HG03575 (cell line): ENCODE measurements around the gene LIMS2.

Source experiments
- ATAC-seq: cut with Tn5 transposase; IDR thresholded peaks from one replicate; pipeline ENCODE4 v1.9.1; 2021; ENCODE audit not compliant: unreplicated experiment, insufficient number of reproducible peaks, low FRiP score; ENCODE audit errors: extremely low read depth

The LIMS2 gene

GRCh38 chr2:127614731-127615130 is 60.6 kb downstream of the LIMS2 start:
- ATAC-seq, result no peak

GRCh38 chr2:127614246-127614645 is 61.1 kb downstream of the LIMS2 start:
- no peak for ATAC-seq

DNA sequence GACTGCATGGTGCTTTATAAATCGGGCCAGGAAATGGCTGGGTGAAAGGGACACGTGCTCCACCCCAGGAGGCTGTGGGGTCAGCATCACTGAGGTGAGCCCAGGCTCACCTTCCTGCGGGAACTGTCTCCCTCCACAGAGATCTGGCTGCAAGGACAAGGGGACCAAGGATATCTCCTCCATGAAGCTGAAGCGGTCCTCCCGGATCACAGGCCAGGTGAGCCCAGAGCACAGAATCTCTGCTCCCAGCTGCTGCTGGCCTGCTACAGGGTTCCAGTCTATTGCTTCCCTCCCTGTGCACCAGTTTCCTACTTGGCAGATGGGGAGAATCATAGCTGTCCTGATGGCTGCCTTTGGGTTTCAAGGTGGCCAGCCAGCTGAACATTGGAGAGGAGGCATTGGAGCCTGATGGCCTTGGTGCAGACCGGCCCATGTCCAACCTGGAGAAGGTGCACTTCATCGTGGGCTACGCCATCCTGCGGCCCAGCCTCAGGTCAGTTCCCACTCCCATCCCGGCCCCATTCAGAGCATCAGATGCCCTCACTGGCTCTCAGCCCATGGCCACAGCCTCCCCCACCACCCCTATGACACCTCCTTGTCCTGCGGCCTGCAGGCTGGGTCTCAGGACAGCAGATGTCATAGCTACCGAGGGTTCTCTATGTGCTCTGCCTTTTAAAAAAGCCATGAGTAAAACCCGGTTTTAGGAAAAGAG is 63.1 kb downstream of the LIMS2 start:
- no peak for ATAC-seq

DNA sequence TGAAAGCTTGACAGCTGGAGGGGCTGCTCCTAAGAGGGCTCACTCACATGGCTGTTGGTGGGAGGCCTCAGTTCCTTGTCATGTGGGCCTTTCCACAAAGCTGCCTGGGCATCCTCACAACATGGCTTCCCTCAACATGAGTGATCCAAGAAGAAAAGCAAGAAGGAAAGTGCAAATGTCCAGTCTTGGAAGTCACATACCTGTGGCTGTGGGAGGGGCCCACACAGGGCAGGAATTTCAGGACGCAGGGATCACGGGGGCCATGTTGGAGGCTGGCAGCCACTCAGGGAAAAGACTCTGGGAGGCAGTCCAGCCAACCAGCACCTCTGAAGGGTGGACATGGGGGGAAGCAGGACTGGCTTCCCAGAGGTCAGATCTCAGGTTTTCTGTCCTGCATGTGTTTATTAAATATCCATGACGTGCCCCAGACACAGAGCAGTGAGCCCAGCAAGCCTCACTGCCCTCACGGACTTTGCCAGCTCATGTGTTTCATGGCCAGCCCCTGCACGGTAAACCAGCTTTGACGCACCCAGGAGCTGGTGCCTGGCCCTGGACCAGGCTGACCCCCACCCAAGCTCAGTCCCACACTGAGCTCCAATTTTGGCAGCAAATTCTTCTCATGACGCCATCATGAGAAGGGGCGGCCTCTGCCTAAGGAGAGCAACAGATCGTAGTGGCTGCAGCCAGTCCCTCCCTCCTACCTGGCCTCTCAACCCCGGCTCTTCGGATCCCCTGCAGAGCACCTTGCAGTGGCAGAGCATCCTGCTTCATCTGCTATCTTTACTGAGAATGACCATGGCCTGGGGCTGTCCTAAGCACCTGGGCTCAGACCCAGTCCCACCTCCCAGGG is 64.0 kb downstream of the LIMS2 start:
- no peak for ATAC-seq

DNA sequence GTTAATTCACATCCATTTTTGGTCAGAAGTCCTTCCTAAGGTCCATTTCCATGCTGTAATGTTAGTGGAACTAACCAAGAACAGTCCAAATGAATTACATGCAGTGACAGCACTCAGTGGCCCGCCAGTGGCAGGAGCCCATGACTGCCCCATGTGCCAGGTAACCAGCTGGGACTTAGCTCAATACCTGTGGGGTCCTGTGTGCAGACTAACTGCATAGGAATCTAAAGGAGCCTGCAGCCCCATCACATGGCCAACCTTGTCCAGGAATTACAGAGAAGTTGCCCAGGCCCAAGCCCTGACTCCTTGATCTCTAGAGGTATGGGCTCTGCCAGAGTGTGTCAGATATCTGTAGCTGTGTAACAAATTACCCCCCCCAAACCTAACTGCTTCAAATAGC is 64.8 kb downstream of the LIMS2 start:
- no peak for ATAC-seq

- ATAC-seq, result no peak
Observed at GRCh38 chr2:127609818-127610217, 65.5 kb downstream of the LIMS2 start.

- no peak for ATAC-seq
Observed at GRCh38 chr2:127609031-127609751, 66.1 kb downstream of the LIMS2 start.

- ATAC-seq, result no peak
Observed at GRCh38 chr2:127608061-127609030, 67.0 kb downstream of the LIMS2 start.

GRCh38 chr2:127607399-127607908 is 67.9 kb downstream of the LIMS2 start:
- no peak for ATAC-seq

GRCh38 chr2:127606625-127607398 is 68.5 kb downstream of the LIMS2 start:
- no peak for ATAC-seq

GRCh38 chr2:127605691-127606263 is 69.6 kb downstream of the LIMS2 start:
- ATAC-seq, result no peak

DNA sequence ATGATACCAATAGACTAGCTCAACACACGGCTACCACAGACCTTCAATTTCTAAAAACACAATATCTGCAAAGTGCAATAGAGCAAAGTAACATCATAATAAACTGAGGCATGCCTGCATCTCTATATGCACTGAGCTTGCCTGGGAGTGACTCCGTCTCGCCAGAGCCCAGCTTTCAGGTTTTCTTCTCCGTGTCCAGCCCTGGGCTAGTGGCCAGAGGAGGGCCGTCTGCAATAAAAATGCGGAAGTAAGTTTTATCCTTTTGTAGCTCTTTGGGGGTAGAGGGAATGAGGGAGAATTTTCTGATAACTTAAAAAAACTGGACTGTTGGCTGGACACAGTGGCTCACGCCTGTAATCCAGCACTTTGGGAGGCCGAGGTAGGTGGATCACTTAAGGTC is 70.3 kb downstream of the LIMS2 start:
- ATAC-seq, result no peak

- no peak for ATAC-seq
Observed at GRCh38 chr2:127599211-127599610, 76.1 kb downstream of the LIMS2 start.

- no peak for ATAC-seq
Observed at GRCh38 chr2:127598711-127599110, 76.6 kb downstream of the LIMS2 start.

GRCh38 chr2:127597984-127598380 is 77.3 kb downstream of the LIMS2 start:
- ATAC-seq, result no peak

DNA sequence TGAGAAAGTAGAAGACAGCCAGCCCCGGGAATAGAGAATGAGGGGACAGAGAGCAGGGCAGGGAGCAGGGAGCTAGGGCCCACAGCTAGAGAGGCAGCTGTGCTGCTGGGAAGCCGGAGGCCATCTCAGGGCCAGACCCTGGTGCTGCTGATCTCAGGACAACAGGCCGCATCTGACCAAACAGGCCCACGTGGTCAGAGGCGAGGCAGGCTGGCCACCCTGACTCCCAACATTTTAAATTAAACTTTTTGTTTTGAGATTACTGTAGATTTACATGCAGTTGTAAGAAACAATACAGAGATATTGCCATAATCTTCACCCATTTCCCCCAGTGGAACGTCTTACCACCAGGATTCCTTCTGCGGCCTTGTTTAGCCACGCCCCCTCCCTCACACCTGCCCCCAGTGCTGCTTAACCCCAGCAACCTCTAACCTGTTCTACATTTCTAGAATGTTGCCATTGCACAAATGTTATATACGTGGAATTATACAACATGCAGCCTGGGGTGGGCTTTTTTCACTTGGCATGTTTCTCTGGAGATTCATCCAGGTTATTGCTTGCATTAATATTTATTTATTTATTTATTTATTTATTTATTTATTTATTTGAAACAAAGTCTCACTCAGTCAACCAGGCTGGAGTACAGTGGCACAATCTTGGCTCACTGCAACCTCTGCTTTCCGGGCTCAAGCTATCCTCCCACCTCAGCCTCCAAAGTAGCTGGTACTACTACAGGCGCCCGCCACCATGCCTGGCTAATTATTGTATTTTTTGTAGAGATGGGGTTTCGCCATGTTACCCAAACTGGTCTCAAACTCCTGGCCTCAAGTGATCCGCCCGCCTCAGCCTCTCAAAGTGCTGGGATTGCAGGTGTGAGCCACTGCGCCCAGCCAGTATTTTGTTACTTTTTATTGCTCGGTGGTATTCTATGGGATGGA is 78.0 kb downstream of the LIMS2 start:
- no peak for ATAC-seq
